Measurements from ENCODE around the gene NUP210.

Gene NUP210

GRCh38 chr3:13463618-13464400, 43.7 kb upstream of the NUP210 start:
- no peak for ATAC-seq (ENCODE audit: insufficient read depth, low read depth)
- no peak overlapping the region for H3K27ac ChIP-seq (ENCODE audit: low read length)
- no peaks in the 10 kb centered on the region for H3K36me3 ChIP-seq (ENCODE audit: insufficient read depth, low read length)

DNA sequence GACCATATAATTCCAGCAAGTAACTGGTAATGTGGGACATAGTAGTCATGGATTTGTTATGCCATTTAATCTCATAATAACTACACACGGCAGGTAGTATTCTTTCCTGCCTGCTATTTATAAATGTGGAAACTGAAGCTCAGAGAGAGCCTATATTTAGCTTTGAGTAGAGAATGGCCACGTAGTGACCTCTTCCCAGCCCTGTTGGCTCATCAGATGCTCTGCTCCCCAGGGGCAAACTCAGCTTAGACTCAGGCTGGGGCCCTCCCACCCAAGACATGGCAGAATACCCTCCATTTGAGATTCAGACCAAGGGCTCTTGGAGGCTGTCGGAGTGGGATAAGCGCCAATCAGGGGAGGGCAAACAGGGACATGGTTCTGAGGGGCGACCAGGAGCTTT, 42.7 kb upstream of the NUP210 start:
- Histone ChIP-seq H3K27ac (ENCODE audit: low read length) (no peak overlapping the region), H3K4me1 (ENCODE audit: insufficient read depth, low read length) (no peaks in the 10 kb centered on the region), H2AFZ (ENCODE audit: low read depth, low read length) (no peak overlapping the region), H3K79me2 (ENCODE audit: insufficient read depth, low read length) (no peaks in the 10 kb centered on the region), H4K20me1 (ENCODE audit: insufficient read depth, low read length) (no peaks in the 10 kb centered on the region), H3K9me3 (ENCODE audit: insufficient read depth, low read length, severe bottlenecking) (no peaks in the 10 kb centered on the region), H3K4me3 (ENCODE audit: low read depth in 1 of 2, low read length in 2 of 2) (no peak overlapping the region), H3K9ac (ENCODE audit: low read depth, low read length) (no peak overlapping the region), H3K4me2 (ENCODE audit: insufficient read depth, low read length) (no peak overlapping the region), H3K36me3 (ENCODE audit: insufficient read depth, low read length) (no peaks in the 10 kb centered on the region), H3K27me3 (ENCODE audit: insufficient read depth, low read length, poor library complexity) (peaks cover 5% of the 10 kb centered on the region)
- TF ChIP-seq CTCF (IDR thresholded peaks at IDR 0.05; ENCODE audit: borderline replicate concordance, extremely low read depth, low read length, poor library complexity, severe bottlenecking) (no peak), EZH2 (IDR thresholded peaks at IDR 0.05; ENCODE audit: borderline replicate concordance, low read depth, low read length, severe bottlenecking) (no peak)
- DNase-seq (no peak), ATAC-seq (ENCODE audit: insufficient read depth, low read depth) (no peak)

More at GRCh38 chr3:13463618-13464400, 43.7 kb upstream of the NUP210 start:
- no peaks in the 10 kb centered on the region for H3K4me1 ChIP-seq (ENCODE audit: insufficient read depth, low read length)
- no peak overlapping the region for H3K4me2 ChIP-seq (ENCODE audit: insufficient read depth, low read length)
- H3K27me3 ChIP-seq (ENCODE audit: insufficient read depth, low read length, poor library complexity) = peaks cover 5% of the 10 kb centered on the region
- H3K9me3 ChIP-seq (ENCODE audit: insufficient read depth, low read length, severe bottlenecking) = no peaks in the 10 kb centered on the region
- no peaks in the 10 kb centered on the region for H3K79me2 ChIP-seq (ENCODE audit: insufficient read depth, low read length)
- TF ChIP-seq CTCF (IDR thresholded peaks at IDR 0.05; ENCODE audit: borderline replicate concordance, extremely low read depth, low read length, poor library complexity, severe bottlenecking) (no peak), EZH2 (IDR thresholded peaks at IDR 0.05; ENCODE audit: borderline replicate concordance, low read depth, low read length, severe bottlenecking) (no peak)
- no peaks in the 10 kb centered on the region for H4K20me1 ChIP-seq (ENCODE audit: insufficient read depth, low read length)
- no peak for DNase-seq
- no peak overlapping the region for H2AFZ ChIP-seq (ENCODE audit: low read depth, low read length)
- H3K4me3 ChIP-seq (ENCODE audit: low read depth in 1 of 2, low read length in 2 of 2) = no peak overlapping the region
- H3K9ac ChIP-seq (ENCODE audit: low read depth, low read length) = no peak overlapping the region

DNA sequence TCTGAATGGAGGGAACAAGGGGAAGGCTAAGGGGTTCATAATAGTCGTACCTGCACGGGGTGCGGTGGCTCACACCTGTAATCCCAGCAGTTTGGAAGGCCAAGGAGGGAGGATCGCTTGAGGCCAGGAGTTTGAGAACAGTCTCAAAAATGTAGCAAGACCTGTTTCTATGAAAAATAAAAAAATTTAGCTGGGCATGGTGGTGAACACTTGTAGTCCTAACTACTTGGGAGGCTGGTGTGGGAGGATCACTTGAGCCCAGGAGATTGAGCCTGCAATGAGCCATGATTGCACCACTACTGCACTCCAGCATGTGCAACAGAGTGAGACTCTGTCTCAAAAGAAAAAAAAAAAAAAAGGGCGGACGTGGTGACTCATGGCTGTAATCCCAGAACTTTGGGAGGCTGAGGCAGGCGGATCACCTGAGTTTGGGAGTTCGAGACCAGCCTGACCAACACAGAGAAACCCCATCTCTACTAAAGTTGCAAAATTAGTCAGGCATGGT, 42.1 kb upstream of the NUP210 start:
- no peak overlapping the region for H3K4me2 ChIP-seq (ENCODE audit: insufficient read depth, low read length)

More for the DNA sequence above, 42.1 kb upstream of the NUP210 start:
- TF ChIP-seq CTCF (IDR thresholded peaks at IDR 0.05; ENCODE audit: borderline replicate concordance, extremely low read depth, low read length, poor library complexity, severe bottlenecking) (no peak), EZH2 (IDR thresholded peaks at IDR 0.05; ENCODE audit: borderline replicate concordance, low read depth, low read length, severe bottlenecking) (no peak)
- no peak overlapping the region for H3K27ac ChIP-seq (ENCODE audit: low read length)
- no peaks in the 10 kb centered on the region for H3K79me2 ChIP-seq (ENCODE audit: insufficient read depth, low read length)
- no peaks in the 10 kb centered on the region for H4K20me1 ChIP-seq (ENCODE audit: insufficient read depth, low read length)
- H3K27me3 ChIP-seq (ENCODE audit: insufficient read depth, low read length, poor library complexity) = peaks cover 5% of the 10 kb centered on the region
- H3K4me1 ChIP-seq (ENCODE audit: insufficient read depth, low read length) = no peaks in the 10 kb centered on the region
- no peaks in the 10 kb centered on the region for H3K9me3 ChIP-seq (ENCODE audit: insufficient read depth, low read length, severe bottlenecking)
- DNase-seq (no peak), ATAC-seq (ENCODE audit: insufficient read depth, low read depth) (no peak)
- no peaks in the 10 kb centered on the region for H3K36me3 ChIP-seq (ENCODE audit: insufficient read depth, low read length)
- no peak overlapping the region for H3K4me3 ChIP-seq (ENCODE audit: low read depth in 1 of 2, low read length in 2 of 2)
- no peak overlapping the region for H3K9ac ChIP-seq (ENCODE audit: low read depth, low read length)
- H2AFZ ChIP-seq (ENCODE audit: low read depth, low read length) = no peak overlapping the region
